GM21723 (cell line): Measurements from ENCODE around the gene HUWE1.

Source experiments
- ATAC-seq: cut with Tn5 transposase; IDR thresholded peaks from one replicate; pipeline ENCODE4 v1.9.1; 2021; ENCODE audit warnings: mild to moderate bottlenecking, moderate library complexity; ENCODE audit not compliant: unreplicated experiment

HUWE1 gene

GRCh38 chrX:53622431-53622830 is 64.1 kb downstream of the HUWE1 start:
- ATAC-seq: no peak

GRCh38 chrX:53621418-53621986 is 65.0 kb downstream of the HUWE1 start:
- ATAC-seq: no peak

GRCh38 chrX:53616946-53617345 is 69.6 kb downstream of the HUWE1 start:
- ATAC-seq: no peak

DNA sequence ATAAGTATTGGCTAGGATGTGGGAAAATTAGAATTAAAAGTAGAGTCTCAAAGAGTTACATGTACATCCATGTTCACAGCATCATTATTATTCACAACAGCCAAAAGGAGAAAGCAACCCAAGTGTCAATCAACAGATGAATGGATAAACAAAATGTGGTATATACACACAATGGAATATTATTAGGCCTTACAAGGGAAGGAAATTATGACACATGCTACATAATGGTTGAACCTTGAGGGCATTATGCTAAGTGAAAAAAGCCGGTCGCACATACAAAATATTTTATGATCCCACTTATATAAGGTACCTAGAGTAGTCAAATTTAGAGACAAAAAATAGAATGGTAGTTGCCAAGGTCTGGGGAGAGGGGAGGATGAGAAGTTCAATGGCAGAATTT is 80.1 kb downstream of the HUWE1 start:
- ATAC-seq: no peak

DNA sequence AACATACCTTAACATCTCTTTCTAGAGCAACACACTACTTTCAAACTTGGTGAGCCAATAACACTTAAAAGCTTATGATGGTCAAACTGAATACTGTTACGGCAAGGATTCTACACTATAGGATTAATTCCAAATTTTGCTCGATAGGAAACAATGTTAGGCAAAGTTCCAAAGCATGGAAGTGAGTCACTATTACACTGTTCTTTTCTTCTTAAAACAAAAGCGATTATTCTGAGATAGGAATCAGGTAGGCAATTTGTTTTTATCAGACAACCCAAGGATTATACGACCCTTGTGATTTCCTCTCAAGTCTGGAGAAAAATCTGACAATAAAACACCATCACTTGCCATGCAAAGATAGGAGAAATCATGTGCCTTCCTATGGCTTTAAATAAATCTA is 81.5 kb downstream of the HUWE1 start:
- ATAC-seq: no peak

- ATAC-seq: no peak
These were observed 86.6 kb downstream of the HUWE1 start for GRCh38 chrX:53599781-53600396.

DNA sequence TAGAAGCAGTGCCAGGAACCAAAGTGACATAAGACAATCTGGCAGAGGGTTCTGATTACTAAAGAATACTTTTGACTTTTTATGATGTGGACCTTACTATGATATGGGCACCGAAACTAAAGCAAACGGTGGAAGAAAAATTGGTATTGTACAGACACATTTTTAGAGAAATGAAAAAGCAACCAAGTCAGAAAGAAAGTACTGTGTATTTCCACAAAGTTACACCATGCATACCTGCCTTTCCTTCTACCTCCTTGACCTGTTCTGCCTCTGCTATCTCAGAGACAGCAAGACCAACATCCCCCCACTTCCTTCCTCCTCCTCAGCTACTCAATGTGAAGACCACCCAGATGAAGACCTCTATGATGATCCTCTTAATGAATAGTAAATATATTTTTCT is 88.3 kb downstream of the HUWE1 start:
- no peak for ATAC-seq

DNA sequence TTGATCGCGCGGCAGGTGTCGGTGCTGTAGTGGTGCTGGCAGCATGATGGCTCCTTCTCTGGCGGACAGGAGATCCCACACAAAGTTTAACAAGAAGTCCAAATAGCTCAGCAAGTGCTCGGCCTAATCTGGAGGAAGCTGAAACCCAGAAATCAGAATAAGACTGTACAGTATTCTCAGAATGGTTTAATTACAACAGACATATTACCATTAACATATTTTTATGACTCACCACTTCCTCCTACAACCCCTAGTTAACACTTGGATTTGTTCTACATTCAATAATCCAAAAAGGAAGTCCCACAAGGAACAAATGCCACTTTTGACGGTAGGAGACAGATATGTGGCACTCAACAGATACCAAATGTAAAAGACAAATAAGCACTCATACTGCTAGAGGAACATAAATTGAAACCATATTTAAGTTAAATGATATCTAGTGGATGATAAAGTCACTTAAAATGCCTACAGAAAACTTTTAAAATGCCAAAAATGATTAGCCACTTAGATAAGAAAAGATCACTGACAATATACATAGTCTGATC is 91.2 kb downstream of the HUWE1 start:
- no peak for ATAC-seq

DNA sequence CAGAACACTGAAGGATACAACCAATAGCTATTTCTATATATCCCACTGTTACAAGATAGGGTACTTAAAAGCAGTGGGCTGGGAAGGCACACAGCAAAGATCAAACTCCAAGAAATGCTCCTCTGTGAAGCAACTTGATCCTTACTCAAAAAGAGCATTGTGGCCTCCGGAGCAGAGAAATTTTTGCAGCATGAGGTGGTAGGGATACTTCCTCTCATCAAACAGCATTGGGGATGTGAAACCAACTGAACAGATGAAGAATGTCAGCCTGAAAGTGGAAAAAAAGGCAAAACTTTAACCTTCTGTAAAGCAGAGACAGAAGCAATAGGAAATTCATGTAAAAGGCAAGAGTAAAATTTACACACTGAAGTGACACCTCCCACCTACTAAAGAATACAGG is 92.2 kb downstream of the HUWE1 start:
- no peak for ATAC-seq

- no peak for ATAC-seq
These were observed 98.6 kb downstream of the HUWE1 start for GRCh38 chrX:53587795-53588420.

DNA sequence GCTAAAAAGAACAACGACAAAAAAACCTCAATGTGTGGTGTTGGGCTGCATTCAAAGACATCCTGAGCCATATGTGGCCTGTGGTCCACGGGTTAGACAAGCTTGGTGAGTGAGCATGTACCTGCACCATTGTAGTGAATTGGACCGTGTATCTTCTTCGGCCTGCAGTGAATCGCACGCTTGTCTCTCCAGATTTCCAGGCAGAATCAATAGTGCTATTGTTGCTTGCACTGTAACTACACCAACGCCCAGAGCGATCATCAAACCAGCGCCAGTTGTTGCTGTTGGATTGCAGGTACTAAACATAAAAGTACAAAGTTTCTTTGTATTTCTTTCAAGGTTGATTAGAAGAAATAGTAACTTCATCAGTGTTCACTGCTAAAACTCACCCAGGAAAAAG is 101.6 kb downstream of the HUWE1 start:
- no peak for ATAC-seq

DNA sequence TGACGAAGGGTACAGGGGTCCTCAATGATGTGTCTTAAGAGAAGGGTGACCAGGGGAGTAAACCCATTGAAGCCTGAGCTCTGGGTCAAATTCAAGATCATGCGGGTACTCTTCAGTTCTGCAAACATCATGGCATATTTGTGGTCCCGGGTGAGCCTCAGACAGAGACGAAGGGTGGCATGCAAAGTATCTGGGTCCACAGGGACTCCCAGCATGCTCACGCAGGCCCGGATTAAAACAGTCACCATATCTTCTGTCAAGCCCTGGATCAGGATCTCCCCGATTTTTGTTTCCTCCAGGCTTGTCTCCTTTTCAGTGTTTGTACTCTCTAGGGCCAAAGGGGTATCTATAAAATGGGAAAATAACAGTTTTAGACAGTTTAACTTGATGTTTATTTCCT is 102.9 kb downstream of the HUWE1 start:
- no peak for ATAC-seq

GRCh38 chrX:53580742-53581504 is 105.6 kb downstream of the HUWE1 start:
- no peak for ATAC-seq

DNA sequence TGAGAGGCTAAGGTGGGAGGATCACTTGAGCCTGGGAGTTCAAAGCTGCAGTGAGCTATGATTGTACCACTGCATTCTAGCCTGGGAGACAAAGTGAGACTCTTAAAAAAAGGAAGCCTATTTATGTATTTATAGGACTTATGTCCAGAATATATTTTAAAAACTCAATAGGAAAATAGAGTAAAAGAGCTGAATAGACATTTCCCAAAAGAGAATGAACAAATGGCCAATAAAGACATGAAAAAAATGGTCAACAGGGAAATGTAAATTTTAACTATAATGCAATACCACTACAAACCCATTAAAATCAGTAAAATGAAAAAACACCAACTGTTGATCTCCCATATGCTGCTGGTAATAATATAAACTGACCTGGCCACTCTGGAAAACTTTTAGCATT is 115.0 kb downstream of the HUWE1 start:
- ATAC-seq: no peak

DNA sequence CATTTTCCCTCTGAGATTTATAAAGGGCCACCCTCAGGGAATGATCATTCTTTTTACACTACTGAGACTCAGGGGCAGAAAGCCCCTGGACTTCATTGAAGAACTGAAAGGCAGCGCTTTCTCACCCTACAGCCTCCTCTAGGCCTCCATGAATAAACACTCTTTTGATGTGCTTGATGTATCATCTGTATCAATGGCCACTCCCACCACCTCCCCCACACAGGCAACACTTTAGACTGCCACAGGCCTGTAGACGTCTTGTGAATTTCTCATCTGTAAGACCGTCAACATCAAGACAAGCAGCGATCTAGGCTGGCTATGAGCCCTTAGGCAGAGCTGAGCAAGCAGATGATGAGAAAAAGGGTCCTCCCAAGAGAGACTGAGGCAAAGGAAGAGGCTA is 123.2 kb downstream of the HUWE1 start:
- no peak for ATAC-seq

GRCh38 chrX:53561912-53562311 is 124.6 kb downstream of the HUWE1 start:
- ATAC-seq: no peak

- no peak for ATAC-seq
These were observed 127.9 kb downstream of the HUWE1 start for GRCh38 chrX:53558646-53559045.

DNA sequence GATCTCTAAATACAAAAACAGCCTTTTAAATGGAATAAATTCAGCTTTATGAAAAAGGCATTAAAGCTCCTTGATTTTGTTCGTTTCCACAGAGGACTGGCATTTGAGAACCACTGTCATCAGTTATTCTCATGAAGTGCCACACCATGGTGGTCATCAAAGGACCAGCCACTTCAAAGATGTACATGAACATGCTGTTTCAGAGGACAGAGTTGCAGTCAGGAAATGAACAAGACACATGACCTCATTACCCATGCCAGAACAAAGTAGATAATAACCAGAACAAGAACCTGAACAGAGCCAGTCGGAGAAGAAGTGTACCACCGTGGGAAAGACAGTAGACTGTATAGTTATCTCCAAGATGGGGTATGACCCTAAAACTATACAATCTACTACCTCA is 129.7 kb downstream of the HUWE1 start:
- no peak for ATAC-seq

GRCh38 chrX:53550756-53551463 is 135.6 kb downstream of the HUWE1 start:
- no peak for ATAC-seq

GRCh38 chrX:53547668-53548067 is 138.9 kb downstream of the HUWE1 start:
- ATAC-seq: no peak

GRCh38 chrX:53544936-53545335 is 141.6 kb downstream of the HUWE1 start:
- no peak for ATAC-seq
